GM19467 (cell line): ENCODE measurements around the gene ZNF181.
"Not testable (repeated sequence)": the region's sequence is repeated elsewhere in the genome, so short reads cannot be mapped to it uniquely, and the experiment has no call there.

Source experiments
- ATAC-seq: cut with Tn5 transposase; IDR thresholded peaks from one replicate; pipeline ENCODE4 v1.9.1; 2021; ENCODE audit warnings: mild to moderate bottlenecking, moderate library complexity; ENCODE audit not compliant: unreplicated experiment

Gene ZNF181

DNA sequence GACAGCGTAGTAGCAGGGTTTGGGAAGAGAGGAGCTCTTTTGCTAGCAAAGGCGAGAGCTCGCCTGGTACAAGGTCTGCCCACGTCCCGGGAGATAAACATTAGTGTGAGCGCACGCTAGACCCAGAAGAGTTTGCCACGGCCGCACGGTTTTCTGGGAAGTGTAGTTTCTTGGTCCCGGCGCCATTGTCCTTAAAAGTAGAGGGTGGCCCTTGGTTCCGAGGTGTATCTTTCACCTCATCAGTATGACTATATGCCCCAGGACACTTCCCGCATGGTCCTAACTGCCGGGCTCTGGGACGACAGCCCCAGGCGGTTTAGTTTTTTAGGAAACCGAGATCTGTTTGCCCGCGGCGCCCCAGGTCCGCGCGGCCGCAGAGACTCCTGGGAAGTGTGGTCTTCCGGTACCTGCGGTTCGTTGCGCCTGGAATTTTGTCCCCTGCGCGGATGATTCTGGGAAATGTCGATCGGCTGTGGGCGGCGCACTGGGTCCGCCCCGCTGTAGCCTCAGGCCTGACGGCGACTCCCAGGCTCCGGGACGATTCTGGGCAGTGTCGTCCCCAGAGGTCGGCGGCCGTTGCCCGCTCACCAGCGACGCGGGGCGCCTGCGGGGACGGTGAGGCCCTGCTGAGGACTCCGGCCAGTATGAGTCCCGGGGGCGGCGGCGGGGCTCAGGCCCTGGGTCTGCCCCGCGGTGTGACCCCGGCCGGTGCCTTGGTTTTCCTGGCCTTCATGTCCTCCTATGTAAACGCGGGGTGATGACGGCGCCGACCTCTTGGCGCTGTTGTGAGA is at the start of gene ZNF181:
TSS of gene ZNF181 (plus strand) at position 498 of the 791 bp plus-strand sequence. CDS start 795 bp downstream, outside the sequence.
- peak; percentile 69 for ATAC-seq

DNA sequence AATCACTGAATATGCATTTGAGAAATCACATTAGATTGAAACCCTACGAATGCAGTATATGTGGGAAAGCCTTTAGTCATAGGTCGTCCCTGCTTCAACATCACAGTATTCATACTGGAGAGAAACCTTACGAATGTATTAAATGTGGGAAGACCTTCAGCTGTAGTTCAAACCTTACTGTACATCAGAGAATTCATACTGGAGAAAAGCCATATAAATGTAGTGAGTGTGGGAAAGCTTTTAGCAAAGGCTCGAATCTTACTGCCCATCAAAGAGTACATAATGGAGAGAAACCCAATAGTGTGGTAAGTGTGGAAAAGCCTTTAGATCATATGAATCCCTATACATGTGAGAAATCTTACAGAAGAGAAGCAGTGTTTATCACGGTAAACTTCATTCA is 48.8 kb upstream of the ZNF181 start:
- ATAC-seq: not testable (repeated sequence)

DNA sequence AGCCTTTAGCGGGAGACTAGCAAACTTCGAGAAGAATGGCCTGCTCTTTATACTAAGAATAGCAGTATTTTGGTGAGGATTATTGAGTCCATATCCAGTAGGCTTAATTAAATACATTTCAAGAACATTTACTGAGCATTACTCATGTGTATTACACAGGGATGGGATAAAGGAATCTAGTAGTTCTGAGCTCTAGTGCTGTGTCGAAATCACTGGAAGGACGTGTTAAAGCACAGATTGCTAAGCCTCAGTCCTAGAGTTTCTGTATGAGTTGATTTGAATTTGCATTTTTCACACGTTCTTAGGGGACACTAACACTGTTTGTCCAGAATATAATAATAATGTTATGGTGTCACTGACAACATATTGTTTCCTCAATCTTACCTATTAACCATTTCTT is 47.6 kb upstream of the ZNF181 start:
- ATAC-seq: no peak

DNA sequence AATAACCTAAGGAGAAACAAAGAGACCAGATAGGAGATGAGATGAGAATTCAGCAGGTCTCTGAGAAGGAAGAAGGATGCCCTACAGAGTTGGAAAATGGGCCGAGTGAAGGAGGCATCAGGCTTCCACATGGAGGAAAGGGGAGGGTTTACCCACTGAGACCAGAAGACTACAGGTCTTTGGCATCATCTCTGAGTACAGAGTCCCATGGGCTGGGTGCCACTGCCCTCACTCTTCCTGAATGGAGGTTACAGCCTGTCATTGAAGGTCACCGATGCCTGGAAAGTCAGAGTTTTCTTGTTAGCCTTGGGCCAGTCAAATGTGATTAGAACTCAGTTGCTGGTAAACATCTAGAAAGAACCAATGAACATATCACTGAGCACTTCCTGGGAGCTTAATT is 46.7 kb upstream of the ZNF181 start:
- no peak for ATAC-seq

DNA sequence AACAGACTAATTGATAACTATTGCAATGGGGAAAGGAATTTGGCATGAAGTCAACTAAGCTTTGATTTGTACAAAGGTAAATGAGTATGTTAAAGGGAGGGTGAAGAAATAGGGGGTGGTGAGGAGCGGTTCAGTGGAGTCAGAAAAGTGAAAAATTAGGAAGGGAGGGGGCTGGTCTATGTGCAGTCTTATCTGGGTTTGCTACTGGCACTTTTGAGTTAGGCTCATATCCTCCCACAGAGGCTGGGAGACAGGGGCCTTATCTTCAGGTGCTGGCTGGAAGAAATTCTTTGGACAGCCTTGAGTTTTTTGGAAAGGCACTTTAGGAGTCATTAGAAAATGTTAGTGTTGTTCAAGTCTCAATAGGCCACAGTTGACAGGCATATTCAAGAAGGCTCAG is 45.5 kb upstream of the ZNF181 start:
- ATAC-seq: no peak

DNA sequence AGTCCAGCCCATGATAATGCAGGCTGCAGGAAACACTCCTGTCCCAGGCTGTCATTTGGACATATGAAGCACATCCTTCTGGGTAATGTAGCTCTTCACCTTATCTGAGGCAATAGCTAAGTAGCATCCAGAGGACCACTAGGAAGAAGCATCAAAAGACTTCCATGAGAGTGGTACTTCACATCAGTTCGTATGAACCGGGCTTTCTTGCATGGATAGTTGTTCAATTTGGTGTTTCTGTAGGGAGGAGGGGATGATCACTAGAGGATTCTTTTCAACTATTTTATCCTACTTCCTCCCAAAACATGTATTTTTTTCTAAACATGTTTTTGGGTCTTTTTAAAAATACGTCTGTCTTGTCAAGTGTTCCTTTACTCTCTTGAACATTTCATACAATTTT is 43.7 kb upstream of the ZNF181 start:
- no peak for ATAC-seq

DNA sequence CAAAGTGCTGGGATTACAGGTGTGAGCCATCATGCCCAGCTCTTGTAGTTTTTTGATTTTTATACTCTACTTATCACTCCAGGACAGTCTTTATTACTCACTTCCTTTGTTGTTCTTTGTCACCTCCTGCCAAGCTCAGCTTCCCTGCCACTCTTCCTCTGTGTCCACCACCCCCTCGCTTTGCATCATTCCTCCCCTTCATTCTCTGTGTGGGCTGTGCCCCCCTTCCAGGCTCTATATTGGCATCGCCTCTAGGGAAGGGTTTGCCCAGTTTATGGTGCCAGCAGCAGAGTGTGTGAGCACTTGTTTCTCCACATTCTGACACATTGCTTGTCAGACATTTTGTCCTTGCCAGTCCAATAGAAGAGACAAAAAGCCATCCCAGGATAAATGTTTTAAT is 41.5 kb upstream of the ZNF181 start:
- no peak for ATAC-seq

DNA sequence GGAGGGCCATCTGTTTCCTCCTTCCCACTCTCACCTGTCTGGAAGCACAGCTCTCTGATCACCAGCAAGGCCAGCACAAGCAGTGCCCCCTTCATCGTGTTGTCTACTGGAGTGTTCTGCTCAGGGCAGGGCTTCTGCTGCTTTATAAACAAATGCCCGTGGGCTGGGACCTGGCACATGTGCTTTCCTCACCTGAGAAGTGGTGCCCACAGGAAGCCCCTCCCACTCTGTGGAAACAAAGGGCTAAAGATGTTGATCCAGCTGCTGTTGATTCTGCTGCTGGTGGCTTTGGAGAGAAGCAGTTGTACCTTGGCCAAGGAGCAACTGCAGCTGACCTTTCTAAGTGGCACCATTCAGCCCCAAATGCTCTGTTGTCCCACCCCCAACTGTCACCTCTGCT is 26.4 kb upstream of the ZNF181 start:
- ATAC-seq: no peak

DNA sequence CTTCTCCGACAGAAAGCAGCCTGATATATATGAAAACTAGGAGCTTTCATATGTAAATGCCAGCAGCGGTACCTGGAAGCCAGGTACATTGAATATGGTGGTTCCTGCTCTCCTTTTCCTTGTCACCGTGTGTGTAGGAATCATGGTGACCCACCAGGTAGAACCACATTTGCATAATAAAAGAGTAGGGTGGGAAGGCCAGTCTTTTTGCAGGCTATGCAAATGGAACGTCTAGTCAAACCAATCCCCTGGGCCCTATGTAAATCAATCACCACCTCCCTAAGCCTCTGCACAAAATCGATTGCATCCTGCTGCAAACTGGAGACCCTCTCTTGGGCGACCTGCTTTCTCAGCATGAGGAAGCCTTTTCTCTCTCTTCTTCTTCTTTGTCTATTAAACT is 22.2 kb upstream of the ZNF181 start:
- no peak for ATAC-seq

DNA sequence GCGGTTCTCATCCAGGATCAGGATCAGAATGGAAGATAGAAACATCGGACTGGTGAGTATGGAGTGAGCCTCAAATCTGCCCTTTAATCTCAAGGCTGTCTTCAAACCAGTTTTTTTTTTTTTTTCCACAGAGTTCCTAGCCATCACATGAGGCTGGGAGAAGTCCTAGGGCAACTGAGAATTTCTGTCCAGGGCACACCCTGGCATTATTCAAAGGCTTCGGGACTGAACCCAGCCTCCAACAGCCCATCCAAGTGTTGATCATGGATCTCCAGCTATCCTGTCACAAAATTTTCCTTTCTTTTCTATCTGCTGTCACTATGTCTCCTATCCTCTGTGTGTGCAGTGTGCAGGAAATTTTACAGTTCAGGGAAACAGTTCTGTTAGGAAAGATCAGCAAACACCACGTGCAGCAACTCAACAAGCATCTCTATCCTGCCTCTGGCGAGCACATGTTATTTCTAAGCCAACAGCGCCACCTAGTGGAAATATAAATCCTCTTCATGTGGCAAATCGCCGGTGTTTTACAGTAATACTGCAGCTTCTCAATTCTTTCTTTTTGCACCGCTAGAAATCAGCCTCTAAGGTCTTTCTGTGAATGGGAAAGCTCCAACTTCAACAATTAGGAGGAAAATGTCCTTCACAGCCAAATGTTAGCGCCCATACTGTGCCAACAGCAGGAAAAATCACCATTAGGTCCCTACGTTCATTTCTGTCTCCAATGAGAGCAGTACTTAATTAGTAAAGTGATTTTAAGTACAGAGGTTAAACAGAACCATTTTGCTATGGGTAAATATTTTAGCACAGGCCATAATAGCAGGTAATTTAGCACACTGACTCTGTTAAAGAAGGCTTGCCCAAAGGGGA is 21.4 kb upstream of the ZNF181 start:
- no peak for ATAC-seq

DNA sequence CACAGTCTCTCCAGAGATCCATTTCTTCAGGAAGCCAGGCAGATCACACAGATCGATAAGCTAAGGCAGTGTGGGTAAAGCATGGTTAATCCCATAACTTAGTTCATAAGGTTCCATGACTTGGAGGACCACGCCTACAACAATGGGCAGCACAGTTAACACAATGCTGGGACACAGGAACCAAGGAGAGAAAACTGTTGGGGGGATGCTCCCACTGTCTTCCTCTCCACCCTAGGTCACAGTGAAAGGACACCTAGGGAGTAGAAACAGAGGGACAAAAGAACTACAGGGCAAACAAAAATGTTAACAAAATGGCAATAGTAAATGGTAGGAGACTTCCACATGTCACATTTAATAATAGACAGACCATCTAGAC is 20.8 kb upstream of the ZNF181 start:
- ATAC-seq: no peak

DNA sequence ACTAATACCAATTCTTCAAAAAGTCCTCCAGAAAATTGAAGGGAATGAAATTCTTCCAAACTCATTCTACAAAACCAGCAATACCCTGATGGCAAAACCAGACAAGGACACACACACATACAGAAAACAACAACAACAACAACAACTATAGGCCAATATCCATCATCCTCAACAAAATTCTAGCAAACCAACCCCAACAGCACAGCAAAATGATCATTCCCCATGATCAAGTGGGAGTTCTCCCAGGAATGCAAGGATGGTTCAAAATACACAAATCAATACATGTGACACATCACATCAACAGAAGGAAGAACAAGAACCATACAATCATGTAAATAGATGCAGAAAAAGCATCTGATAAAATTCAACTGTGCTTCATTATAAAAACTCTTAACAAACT is 18.7 kb upstream of the ZNF181 start:
- ATAC-seq: no peak

DNA sequence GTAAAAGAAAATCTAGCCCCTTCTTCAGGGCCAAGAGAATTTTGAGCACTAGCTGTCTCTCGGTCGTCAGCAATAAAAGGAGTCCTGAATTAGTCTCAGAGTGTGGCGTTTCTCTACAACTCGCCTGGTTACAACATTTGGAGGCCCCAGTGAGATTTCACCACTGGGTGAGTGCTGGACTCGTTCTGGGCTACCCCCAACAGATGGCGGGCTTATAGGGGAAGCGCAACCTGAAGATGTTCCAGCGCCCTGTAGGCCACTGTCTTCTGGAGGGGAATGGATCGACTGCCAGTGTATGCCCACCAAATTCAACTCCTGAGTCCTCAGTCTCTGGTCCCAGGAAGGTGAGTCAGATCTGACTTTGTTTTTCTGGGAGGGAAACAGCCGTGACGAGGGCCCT is 11.7 kb upstream of the ZNF181 start:
- no peak for ATAC-seq

DNA sequence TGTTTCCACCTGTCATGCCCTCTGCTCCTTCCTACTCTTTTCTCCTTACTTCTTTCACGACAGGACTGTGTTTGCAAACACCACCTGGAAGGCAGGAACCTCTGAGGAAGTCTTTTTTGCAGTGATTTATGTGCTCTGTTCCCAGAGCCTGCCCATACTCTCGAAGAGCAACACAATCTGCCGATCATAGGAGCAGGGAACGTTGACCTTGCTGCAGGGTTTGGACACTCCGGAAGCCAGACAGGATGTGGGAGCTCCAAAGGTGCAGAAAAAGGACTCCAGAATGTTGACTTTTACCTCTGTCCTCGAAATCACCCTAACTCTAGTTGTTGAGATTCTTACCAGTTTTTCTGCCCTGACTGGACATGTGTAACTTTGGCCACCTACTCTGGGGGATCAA is 8.6 kb upstream of the ZNF181 start:
- ATAC-seq: no peak

DNA sequence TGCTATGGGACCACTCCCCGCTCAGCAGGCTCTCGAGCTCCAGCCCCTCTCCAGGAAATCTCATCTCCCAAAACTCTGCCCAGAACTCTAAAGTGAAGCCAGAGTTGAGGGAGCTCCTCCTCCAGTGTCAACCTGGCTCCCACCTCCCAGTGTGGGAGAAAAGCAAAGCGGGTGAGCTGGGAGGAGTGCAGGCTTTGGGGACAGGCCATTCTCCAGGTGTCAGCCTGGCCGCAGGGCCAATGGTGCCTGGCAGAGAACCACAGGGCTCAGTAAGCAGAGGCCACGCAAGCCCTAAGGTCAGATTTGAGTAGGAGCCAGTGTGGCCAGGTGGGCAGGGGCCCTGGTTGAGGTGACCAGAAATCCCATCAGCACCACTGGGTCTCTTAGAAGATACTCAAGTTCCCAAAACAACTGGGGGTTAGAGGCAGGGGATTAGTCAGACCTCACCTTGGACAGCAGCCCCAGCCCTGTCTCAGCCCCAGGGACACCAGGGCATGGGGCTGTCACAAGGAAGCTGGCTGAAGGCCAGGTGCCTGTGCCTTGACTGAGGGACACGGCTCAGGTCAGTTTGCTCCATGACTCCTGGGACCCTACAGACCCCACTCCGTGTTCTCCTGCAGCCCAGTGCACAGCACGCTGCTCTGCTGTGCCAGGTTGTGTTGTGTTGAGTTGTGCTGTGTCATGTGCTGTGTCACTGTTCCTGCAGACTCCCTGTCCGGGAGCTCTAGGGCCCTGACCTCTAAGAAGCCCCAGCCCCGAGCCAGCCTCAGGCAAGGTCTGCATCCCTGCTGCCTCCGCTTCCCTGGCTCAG is 2.8 kb upstream of the ZNF181 start:
- no peak for ATAC-seq

DNA sequence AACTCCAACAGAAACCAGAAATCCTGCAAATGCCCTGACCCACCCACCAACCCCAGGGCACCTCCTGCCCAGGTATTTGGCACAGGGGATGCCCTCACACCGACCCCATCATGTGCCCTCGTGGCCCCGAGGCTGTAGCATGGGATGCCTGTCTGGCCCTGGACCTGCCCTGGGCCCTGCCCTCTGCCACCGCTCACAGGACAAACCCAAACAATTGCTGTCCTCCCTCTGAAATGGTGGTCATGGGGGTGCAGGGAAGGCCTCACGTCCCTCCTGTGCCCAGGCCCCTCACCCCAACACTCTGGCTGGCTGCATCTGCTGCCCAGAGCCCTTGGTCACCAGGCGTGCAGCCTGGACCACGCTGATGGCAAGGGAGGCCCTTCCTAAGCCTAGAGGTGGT is 2.1 kb upstream of the ZNF181 start:
- no peak for ATAC-seq

DNA sequence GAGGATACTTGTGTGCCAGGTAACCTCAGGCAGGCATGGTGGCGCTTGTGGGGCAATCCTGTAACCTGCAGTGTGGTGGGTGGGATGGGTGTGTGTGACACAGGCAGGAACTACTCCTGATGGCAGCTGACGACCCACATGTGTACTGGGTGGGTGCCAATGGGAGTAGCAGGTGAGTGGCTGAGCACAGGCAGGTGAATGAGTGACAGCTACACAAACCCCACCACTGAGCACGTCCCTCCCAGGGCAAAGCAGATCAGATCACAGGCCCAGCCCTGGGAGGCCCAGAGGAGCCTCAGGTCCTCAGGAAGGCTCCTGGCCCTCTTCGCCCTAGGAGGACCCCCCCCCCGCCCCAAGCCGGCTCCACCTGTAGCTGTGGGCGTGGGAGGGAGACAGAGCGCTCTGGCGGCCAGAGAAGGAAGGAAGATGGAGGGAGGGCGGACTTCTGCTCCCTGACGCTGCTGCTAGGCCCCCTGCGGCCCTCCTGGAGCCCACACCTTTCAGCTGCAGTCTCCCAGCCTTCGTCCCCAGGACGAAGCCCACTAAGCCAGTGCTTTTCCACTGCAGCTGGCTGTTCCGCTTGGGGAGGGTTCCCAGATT is 1.3 kb upstream of the ZNF181 start:
- ATAC-seq: no peak

DNA sequence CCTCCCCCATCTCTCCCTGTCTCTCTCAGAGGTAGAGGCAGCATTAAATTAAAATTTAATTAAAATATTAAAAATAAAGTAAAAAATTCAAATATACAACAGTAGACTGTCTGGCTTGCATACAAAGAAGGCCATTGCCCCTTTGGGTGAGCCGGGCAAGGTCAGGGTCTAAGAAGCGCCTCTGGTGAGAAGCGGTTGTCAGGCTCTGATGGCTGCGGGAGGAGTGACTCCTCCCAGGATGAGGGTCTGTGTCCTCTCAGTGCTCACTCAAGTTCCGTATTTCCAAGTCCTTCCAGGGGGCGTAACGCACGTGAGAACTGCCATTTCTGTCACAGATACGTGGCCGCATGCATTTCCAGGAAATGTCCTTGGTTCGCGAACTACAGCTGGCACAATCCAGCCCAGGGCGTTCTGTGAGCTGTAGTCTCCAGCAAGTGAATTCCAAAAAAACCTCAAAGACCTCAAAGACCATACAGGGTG is 737 bp upstream of the ZNF181 start:
- ATAC-seq: peak; percentile 13

DNA sequence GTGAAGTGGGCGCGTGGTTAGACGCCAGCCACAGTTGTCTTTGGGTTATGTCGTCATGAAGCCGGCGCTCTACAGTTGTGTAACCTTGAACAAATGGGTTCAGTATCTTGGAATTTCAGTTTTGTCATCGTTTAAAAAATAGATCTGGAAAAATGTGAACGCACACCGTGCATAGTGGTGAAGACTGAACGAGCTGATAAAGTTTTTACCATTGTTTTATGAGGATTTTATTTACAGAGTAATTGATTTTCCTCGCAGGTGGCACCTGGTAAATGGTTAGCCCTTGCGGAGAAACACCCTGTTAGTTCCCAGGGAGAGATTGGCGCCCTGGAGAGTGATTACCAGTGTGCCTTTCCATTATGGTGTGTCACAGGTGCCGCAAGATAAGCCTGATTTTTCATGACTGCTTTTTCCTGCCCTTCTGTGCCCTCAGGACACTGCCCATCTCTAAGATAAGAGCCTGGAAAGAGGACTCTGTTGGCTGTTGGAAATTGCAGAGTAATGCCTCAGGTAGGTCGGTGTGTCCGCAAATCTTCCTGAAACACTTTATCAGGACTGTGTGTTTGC is 577 bp downstream of the ZNF181 start:
- no peak for ATAC-seq

DNA sequence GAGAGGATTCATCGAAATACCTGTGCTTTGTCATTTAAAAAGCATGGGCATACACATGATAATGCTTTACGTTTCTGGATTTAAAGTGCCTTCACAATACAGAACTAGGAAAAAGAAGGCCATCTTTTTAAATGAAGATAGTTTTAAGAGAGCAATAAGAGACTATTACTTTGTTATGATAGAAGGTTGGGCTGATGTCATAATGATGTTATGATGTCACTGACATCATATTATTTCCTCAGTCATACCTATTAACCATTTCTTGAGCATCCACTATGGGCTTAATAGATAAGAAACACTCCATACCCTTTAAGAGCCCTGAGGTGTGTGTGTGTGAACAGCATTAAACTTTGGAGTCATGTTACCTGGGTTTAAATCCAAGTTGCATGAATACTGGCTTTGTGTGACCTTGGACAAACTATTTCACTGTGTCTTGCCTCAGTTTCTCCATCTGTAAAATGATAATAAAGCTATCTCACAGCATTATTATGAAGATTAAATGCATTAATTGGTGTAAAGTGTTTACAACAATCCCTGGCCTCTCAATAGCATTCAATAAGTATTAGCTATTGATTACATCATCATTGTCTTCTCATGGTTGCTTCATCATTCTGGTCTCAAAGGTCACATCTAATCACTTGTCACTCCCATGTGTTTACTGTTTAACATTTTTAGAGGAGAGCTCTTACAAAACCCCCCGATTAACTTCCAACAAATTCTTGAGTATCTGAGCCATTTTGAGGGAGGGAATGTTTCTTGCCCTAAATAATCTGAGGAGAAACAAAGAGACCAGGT is 11.1 kb downstream of the ZNF181 start:
- no peak for ATAC-seq
